NOMO-1 treated with dmso at 0.1 percent for 144 hours (cell line): ENCODE results near the gene PPL.
"Not testable (repeated sequence)": the region's sequence is repeated elsewhere in the genome, so short reads cannot be mapped to it uniquely, and the experiment has no call there.

Source experiments
- DNase-seq: peaks from one replicate; lab custom pipeline; 2025; ENCODE audit not compliant: unreplicated experiment; lab: John Stamatoyannopoulos, UW

Gene PPL

GRCh38 chr16:4936991-4937781 is at the start of gene PPL:
Gene PPL, minus strand, starts transcription at chr16:4937148. Its CDS starts 103 bp downstream, at chr16:4937045.
- no peak for DNase-seq

- no peak for DNase-seq
Measured at GRCh38 chr16:4984174-4984990, 47.4 kb upstream of the PPL start.

GRCh38 chr16:4982056-4982867 is 45.3 kb upstream of the PPL start:
- DNase-seq: no peak

- DNase-seq: no peak
Measured at GRCh38 chr16:4981473-4981872, 44.5 kb upstream of the PPL start.

GRCh38 chr16:4980691-4981090 is 43.7 kb upstream of the PPL start:
- no peak for DNase-seq

GRCh38 chr16:4979736-4980660 is 43.0 kb upstream of the PPL start:
- DNase-seq: no peak

GRCh38 chr16:4979164-4979563 is 42.2 kb upstream of the PPL start:
- no peak for DNase-seq

- DNase-seq: no peak
Measured at GRCh38 chr16:4976611-4977145, 39.7 kb upstream of the PPL start.

- DNase-seq: peak; percentile 64
Measured at GRCh38 chr16:4976079-4976478, 39.1 kb upstream of the PPL start.

GRCh38 chr16:4972938-4973587 is 36.1 kb upstream of the PPL start:
- no peak for DNase-seq

GRCh38 chr16:4970010-4970409 is 33.1 kb upstream of the PPL start:
- DNase-seq: no peak

- DNase-seq: no peak
Measured at GRCh38 chr16:4968879-4969483, 32.0 kb upstream of the PPL start.

- DNase-seq: not testable (repeated sequence)
Measured at GRCh38 chr16:4968278-4968677, 31.3 kb upstream of the PPL start.

- DNase-seq: no peak
Measured at GRCh38 chr16:4966736-4967453, 29.9 kb upstream of the PPL start.

GRCh38 chr16:4963527-4963926 is 26.6 kb upstream of the PPL start:
- not testable (repeated sequence) for DNase-seq

GRCh38 chr16:4962716-4963115 is 25.8 kb upstream of the PPL start:
- DNase-seq: no peak

GRCh38 chr16:4960579-4960978 is 23.6 kb upstream of the PPL start:
- no peak for DNase-seq
